WTC11 (cell line): Measurements from ENCODE around the gene DHRS2. TPM values are rescaled to one million over a fixed set of nuclear protein-coding genes. Genes with fewer than 3 reads are reported as not detected.
"Not testable (repeated sequence)": the region's sequence is repeated elsewhere in the genome, so short reads cannot be mapped to it uniquely, and the experiment has no call there.

Experiments used
- ATAC-seq: fragments of 200-7000 bp; cut with Tn5 transposase; 2 replicates; pipeline ENCODE4 v1.10.0; 2021; ENCODE audit warnings: mild to moderate bottlenecking, moderate library complexity
- CTCF ChIA-PET: fragments of 300-600 bp; sonication (Branson Sonifier 250); formaldehyde crosslinking; loops from one replicate; lab custom pipeline; 2021; ENCODE audit warnings: antibody characterized with exemption; lab: Charles Lee
- POLR2A ChIA-PET: fragments of 350-600 bp; sonication (Branson Sonifier 250); formaldehyde crosslinking; loops from one replicate; lab custom pipeline; 2021; ENCODE audit warnings: antibody characterized with exemption; lab: Charles Lee
- DNase-seq: peaks from one replicate; pipeline ENCODE4 v3.0.0; 2021; ENCODE audit warnings: low spot score
- H3K27ac Mint-ChIP-seq: 2 replicates; pipeline ENCODE4 v1.8.0; 2021; ENCODE audit warnings: mixed read lengths
- H3K27me3 Mint-ChIP-seq: 2 replicates; pipeline ENCODE4 v1.8.0; 2021; ENCODE audit warnings: low read depth, mild to moderate bottlenecking, moderate library complexity, mixed read lengths
- H3K36me3 Mint-ChIP-seq: 2 replicates; pipeline ENCODE4 v1.8.0; 2021; ENCODE audit warnings: mixed read lengths
- H3K4me1 Mint-ChIP-seq: 2 replicates; pipeline ENCODE4 v1.8.0; 2022; ENCODE audit warnings: mixed read lengths
- H3K4me3 Mint-ChIP-seq: 2 replicates; pipeline ENCODE4 v1.8.0; 2021; ENCODE audit warnings: mild to moderate bottlenecking, moderate library complexity, mixed read lengths
- H3K9me3 Mint-ChIP-seq: 2 replicates; pipeline ENCODE4 v1.8.0; 2021; ENCODE audit warnings: mixed read lengths
- ERG ChIP-seq: fragments of 250-450 bp; sonication (Bioruptor Pico); IDR thresholded peaks from 2 replicates; pipeline ENCODE4 v1.8.0; 2021; ENCODE audit warnings: mild to moderate bottlenecking
- ETV6 ChIP-seq: sonication (generic); formaldehyde crosslinking; IDR thresholded peaks from 2 replicates; pipeline ENCODE4 v1.8.1; 2022; ENCODE audit warnings: mild to moderate bottlenecking, missing genetic modification reagents
- GABPB1 ChIP-seq: sonication (generic); formaldehyde crosslinking; IDR thresholded peaks from 2 replicates; pipeline ENCODE4 v1.8.1; 2023; ENCODE audit warnings: mild to moderate bottlenecking, missing genetic modification reagents
- MXD4 ChIP-seq: fragments of 250-450 bp; sonication (Bioruptor Pico); IDR thresholded peaks from 2 replicates; pipeline ENCODE4 v1.8.0; 2021; ENCODE audit warnings: mild to moderate bottlenecking, moderate library complexity, borderline replicate concordance
- NFYB ChIP-seq: sonication (generic); formaldehyde crosslinking; conservative IDR thresholded peaks from 2 replicates; pipeline ENCODE4 v1.8.0; 2022; ENCODE audit warnings: low read depth, missing genetic modification reagents
- NR1H2 ChIP-seq: sonication (generic); formaldehyde crosslinking; IDR thresholded peaks from 2 replicates; pipeline ENCODE4 v1.9.0; 2021; ENCODE audit warnings: mild to moderate bottlenecking, moderate library complexity, missing genetic modification reagents
- SP1 ChIP-seq: sonication (generic); formaldehyde crosslinking; conservative IDR thresholded peaks from 2 replicates; pipeline ENCODE4 v1.8.1; 2022; ENCODE audit warnings: missing genetic modification reagents
- ZMAT4 ChIP-seq: fragments of 250-450 bp; sonication (Bioruptor Pico); IDR thresholded peaks from 2 replicates; pipeline ENCODE4 v1.9.0; 2021; ENCODE audit warnings: mild to moderate bottlenecking
- ZNF121 ChIP-seq: sonication (generic); formaldehyde crosslinking; IDR thresholded peaks from 2 replicates; pipeline ENCODE4 v1.8.0; 2023; ENCODE audit warnings: missing genetic modification reagents
- total RNA-seq: library from RNA; stranded (reverse); gene quantifications from 3 replicates; pipeline ENCODE4 v1.2.3, GENCODE V29; 2021
- TF ChIP-seq, protein P1 (sequence below): sonication (generic); formaldehyde crosslinking; conservative IDR thresholded peaks from 2 replicates; pipeline ENCODE4 v1.8.1; 2022; ENCODE audit warnings: mild to moderate bottlenecking, missing genetic modification reagents
- TF ChIP-seq, protein P2 (sequence below): fragments of 200-600 bp; IDR thresholded peaks from 2 replicates; pipeline ENCODE4 v1.8.0; 2022; ENCODE audit warnings: antibody characterized with exemption
- TF ChIP-seq, protein P3 (sequence below): sonication (generic); formaldehyde crosslinking; IDR thresholded peaks from 2 replicates; pipeline ENCODE4 v1.8.1; 2023; ENCODE audit warnings: mild to moderate bottlenecking, missing genetic modification reagents, borderline replicate concordance
- TF ChIP-seq, protein P4 (sequence below): fragments of 250-450 bp; sonication (Bioruptor Pico); IDR thresholded peaks from 2 replicates; pipeline ENCODE4 v1.9.0; 2021; ENCODE audit warnings: mild to moderate bottlenecking, borderline replicate concordance
- TF ChIP-seq, protein P5 (sequence below): sonication (generic); formaldehyde crosslinking; IDR thresholded peaks from 2 replicates; pipeline ENCODE4 v1.8.1; 2023; ENCODE audit warnings: mild to moderate bottlenecking, missing genetic modification reagents, moderate library complexity

Gene DHRS2
- total RNA-seq, 1 experiment from 2014 or later = 4.5 TPM

DNA sequence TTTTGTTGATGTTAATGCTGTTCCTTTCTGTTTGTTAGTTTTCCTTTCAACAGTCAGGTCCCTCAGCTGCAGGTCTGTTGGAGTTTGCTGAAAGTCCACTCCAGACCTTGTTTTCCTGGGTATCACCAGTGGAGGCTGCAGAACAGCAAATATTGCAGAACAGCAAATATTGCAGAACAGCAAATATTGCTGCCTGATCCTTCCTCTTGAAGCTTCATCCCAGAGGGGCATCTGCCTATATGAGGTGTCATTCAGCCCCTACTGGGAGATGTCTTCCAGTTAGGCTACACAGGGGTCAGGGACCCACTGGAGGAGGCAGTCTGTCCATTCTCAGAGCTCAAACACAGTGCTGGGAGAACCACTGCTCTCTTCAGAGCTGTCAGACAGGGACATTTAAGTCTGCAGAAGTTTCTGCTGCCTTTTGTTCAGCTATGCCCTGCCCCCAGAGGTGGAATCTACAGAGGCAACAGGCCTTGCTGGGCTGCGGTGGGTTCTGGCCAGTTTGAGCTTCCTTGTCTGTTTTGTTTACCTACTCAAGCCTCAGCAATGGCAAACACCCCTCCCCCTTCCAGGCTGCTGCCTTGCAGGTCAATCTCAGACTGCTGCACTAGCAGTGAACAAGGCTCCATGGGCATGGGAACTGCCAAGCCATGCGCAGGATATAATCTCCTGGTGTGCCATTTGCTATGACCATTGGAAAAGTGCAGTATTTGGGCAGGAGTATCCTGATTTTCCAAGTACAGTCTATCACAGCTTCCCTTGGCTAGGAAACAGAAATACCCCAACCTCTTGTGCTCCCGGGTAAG, 53.7 kb downstream of the DHRS2 start:
- not testable (repeated sequence) for DNase-seq, H3K27ac Mint-ChIP-seq, H3K27me3 Mint-ChIP-seq, H3K4me3 Mint-ChIP-seq, H3K4me1 Mint-ChIP-seq, ATAC-seq
- H3K9me3 Mint-ChIP-seq = peaks cover 22% of the 10 kb centered on the region
- TF ChIP-seq GABPB1 (CRISPR knock-in tag) = peak; percentile 90
- TF ChIP-seq, all 79 proteins: peak for 1; not testable (repeated sequence) for 78
- POLR2A ChIA-PET, H3K36me3 Mint-ChIP-seq: not testable (repeated sequence)
- CTCF ChIA-PET = interaction anchor here (1.0 to 1.3 kb wide), 3 partner anchors 22 to 58 kb away, joined by 3 to 5 read pairs (median 3); no protein-coding TSS in a partner anchor

DNA sequence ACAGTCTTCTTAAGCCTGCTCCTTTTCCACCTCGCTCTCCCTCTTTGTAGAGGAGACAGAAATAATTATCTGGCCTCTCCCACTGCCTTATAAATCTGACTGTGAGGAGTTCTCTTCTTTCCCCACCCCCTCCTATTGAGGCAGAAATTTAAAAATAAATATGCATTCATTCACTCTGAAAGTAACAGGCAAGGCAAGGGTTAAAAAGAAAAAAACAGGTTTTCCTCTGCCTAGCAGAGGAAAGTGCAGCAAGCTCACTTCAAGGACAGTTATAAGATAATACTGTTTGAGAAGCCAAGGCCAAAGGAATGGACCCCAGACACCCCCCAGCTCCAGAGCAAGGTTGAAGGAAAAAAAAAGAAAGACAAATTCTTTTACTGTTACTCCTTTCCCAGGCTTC, 56.3 kb downstream of the DHRS2 start:
- Mint-ChIP-seq H3K4me3 (no peak overlapping the region), H3K27me3 (peaks cover 6% of the 10 kb centered on the region; the same call in 1 of the 2 replicates), H3K27ac (no peak overlapping the region), H3K4me1 (0 out of 2 replicates have a peak, but pooled peaks cover 3% of the 10 kb centered on the region), H3K9me3 (peaks cover 22% of the 10 kb centered on the region), H3K36me3 (peaks cover 9% of the 10 kb centered on the region)
- CTCF ChIA-PET = interaction anchor here (0.6 to 3.1 kb wide), 4 partner anchors 60 to 321 kb away, joined by 3 to 33 read pairs (median 10); no protein-coding TSS in a partner anchor
- DNase-seq (no peak), ATAC-seq (no peak)
- POLR2A ChIA-PET = interaction anchor here (1.0 kb wide), 1 partner anchor 218 kb away, joined by 3 read pairs; no protein-coding TSS in a partner anchor
- TF ChIP-seq, protein P1, sequence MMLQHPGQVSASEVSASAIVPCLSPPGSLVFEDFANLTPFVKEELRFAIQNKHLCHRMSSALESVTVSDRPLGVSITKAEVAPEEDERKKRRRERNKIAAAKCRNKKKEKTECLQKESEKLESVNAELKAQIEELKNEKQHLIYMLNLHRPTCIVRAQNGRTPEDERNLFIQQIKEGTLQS (CRISPR knock-in tag) = no peak
- TF ChIP-seq ERG (CRISPR knock-in tag) (no peak), NR1H2 (CRISPR knock-in tag) (no peak), ETV6 (CRISPR knock-in tag) (no peak), SP1 (CRISPR knock-in tag) (no peak), ZMAT4 (no peak), ZNF121 (CRISPR knock-in tag) (no peak), NFYB (CRISPR knock-in tag) (no peak), MXD4 (CRISPR knock-in tag) (no peak)
- TF ChIP-seq, protein P2, sequence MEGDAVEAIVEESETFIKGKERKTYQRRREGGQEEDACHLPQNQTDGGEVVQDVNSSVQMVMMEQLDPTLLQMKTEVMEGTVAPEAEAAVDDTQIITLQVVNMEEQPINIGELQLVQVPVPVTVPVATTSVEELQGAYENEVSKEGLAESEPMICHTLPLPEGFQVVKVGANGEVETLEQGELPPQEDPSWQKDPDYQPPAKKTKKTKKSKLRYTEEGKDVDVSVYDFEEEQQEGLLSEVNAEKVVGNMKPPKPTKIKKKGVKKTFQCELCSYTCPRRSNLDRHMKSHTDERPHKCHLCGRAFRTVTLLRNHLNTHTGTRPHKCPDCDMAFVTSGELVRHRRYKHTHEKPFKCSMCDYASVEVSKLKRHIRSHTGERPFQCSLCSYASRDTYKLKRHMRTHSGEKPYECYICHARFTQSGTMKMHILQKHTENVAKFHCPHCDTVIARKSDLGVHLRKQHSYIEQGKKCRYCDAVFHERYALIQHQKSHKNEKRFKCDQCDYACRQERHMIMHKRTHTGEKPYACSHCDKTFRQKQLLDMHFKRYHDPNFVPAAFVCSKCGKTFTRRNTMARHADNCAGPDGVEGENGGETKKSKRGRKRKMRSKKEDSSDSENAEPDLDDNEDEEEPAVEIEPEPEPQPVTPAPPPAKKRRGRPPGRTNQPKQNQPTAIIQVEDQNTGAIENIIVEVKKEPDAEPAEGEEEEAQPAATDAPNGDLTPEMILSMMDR = no peak
- TF ChIP-seq, protein P3, sequence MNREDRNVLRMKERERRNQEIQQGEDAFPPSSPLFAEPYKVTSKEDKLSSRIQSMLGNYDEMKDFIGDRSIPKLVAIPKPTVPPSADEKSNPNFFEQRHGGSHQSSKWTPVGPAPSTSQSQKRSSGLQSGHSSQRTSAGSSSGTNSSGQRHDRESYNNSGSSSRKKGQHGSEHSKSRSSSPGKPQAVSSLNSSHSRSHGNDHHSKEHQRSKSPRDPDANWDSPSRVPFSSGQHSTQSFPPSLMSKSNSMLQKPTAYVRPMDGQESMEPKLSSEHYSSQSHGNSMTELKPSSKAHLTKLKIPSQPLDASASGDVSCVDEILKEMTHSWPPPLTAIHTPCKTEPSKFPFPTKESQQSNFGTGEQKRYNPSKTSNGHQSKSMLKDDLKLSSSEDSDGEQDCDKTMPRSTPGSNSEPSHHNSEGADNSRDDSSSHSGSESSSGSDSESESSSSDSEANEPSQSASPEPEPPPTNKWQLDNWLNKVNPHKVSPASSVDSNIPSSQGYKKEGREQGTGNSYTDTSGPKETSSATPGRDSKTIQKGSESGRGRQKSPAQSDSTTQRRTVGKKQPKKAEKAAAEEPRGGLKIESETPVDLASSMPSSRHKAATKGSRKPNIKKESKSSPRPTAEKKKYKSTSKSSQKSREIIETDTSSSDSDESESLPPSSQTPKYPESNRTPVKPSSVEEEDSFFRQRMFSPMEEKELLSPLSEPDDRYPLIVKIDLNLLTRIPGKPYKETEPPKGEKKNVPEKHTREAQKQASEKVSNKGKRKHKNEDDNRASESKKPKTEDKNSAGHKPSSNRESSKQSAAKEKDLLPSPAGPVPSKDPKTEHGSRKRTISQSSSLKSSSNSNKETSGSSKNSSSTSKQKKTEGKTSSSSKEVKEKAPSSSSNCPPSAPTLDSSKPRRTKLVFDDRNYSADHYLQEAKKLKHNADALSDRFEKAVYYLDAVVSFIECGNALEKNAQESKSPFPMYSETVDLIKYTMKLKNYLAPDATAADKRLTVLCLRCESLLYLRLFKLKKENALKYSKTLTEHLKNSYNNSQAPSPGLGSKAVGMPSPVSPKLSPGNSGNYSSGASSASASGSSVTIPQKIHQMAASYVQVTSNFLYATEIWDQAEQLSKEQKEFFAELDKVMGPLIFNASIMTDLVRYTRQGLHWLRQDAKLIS (CRISPR knock-in tag) = no peak
- TF ChIP-seq, protein P4, sequence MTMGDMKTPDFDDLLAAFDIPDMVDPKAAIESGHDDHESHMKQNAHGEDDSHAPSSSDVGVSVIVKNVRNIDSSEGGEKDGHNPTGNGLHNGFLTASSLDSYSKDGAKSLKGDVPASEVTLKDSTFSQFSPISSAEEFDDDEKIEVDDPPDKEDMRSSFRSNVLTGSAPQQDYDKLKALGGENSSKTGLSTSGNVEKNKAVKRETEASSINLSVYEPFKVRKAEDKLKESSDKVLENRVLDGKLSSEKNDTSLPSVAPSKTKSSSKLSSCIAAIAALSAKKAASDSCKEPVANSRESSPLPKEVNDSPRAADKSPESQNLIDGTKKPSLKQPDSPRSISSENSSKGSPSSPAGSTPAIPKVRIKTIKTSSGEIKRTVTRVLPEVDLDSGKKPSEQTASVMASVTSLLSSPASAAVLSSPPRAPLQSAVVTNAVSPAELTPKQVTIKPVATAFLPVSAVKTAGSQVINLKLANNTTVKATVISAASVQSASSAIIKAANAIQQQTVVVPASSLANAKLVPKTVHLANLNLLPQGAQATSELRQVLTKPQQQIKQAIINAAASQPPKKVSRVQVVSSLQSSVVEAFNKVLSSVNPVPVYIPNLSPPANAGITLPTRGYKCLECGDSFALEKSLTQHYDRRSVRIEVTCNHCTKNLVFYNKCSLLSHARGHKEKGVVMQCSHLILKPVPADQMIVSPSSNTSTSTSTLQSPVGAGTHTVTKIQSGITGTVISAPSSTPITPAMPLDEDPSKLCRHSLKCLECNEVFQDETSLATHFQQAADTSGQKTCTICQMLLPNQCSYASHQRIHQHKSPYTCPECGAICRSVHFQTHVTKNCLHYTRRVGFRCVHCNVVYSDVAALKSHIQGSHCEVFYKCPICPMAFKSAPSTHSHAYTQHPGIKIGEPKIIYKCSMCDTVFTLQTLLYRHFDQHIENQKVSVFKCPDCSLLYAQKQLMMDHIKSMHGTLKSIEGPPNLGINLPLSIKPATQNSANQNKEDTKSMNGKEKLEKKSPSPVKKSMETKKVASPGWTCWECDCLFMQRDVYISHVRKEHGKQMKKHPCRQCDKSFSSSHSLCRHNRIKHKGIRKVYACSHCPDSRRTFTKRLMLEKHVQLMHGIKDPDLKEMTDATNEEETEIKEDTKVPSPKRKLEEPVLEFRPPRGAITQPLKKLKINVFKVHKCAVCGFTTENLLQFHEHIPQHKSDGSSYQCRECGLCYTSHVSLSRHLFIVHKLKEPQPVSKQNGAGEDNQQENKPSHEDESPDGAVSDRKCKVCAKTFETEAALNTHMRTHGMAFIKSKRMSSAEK (CRISPR knock-in tag) = no peak
- TF ChIP-seq, protein P5, sequence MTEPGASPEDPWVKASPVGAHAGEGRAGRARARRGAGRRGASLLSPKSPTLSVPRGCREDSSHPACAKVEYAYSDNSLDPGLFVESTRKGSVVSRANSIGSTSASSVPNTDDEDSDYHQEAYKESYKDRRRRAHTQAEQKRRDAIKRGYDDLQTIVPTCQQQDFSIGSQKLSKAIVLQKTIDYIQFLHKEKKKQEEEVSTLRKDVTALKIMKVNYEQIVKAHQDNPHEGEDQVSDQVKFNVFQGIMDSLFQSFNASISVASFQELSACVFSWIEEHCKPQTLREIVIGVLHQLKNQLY (CRISPR knock-in tag) = no peak
